Stimulated activated naive CD8-positive, alpha-beta T cell treated with anti-CD3 and anti-CD28 coated beads, Interleukin-15, Interleukin-2, amounts not matched to agents 100 U/mL and 50 U/mL, for 24 hours (primary cell): ENCODE results near the gene DUSP5.

Experiments used
- ATAC-seq: fragments of 150-1000 bp; cut with Tn5 transposase; one replicate; pipeline ENCODE4 v1.10.0; 2021
- DNase-seq: peaks from one replicate; pipeline ENCODE4 v3.0.0; 2021

Gene DUSP5

GRCh38 chr10:110546499-110547110, 48.9 kb downstream of the DUSP5 start:
- DNase-seq: no peak
- ATAC-seq: no peak

GRCh38 chr10:110547139-110547761, 49.5 kb downstream of the DUSP5 start:
- DNase-seq (no peak), ATAC-seq (no peak)

- DNase-seq (no peak), ATAC-seq (no peak)
These were observed 50.3 kb downstream of the DUSP5 start for GRCh38 chr10:110548002-110548401.

GRCh38 chr10:110549211-110549610, 51.5 kb downstream of the DUSP5 start:
- no peak for ATAC-seq

GRCh38 chr10:110553905-110554304, 56.2 kb downstream of the DUSP5 start:
- ATAC-seq: no peak

More at GRCh38 chr10:110549211-110549610, 51.5 kb downstream of the DUSP5 start:
- no peak for DNase-seq

GRCh38 chr10:110556296-110556695, 58.6 kb downstream of the DUSP5 start:
- no peak for ATAC-seq
- no peak for DNase-seq

More at GRCh38 chr10:110553905-110554304, 56.2 kb downstream of the DUSP5 start:
- DNase-seq: no peak

GRCh38 chr10:110556969-110557601, 59.4 kb downstream of the DUSP5 start:
- peak; percentile 75 for DNase-seq
- peak; percentile 83 for ATAC-seq

- ATAC-seq (no peak), DNase-seq (no peak)
These were observed 60.3 kb downstream of the DUSP5 start for GRCh38 chr10:110558041-110558440.

GRCh38 chr10:110560012-110560411, 62.3 kb downstream of the DUSP5 start:
- ATAC-seq (no peak), DNase-seq (no peak)
